Lung microvascular endothelial cell (primary cell): ENCODE results near the gene ZNF766. TPM values are rescaled to one million over a fixed set of nuclear protein-coding genes. Genes with fewer than 3 reads are reported as not detected.

ENCODE experiments used
- total RNA-seq: library from RNA; depleted of rRNA; stranded (reverse); fragments of >200 nt; gene quantifications from 2 replicates; pipeline ENCODE4 v1.2.1, GENCODE V29; 2014

Gene ZNF766
- total RNA-seq, 1 donor from 2014 or later, result 8.7 TPM

Other genes starting within 250 kb of the ZNF766 start
- gene ZNF614, start 241.2 kb upstream of the ZNF766 start, total RNA-seq, result 7.0 and 7.5 TPM in 2 replicates
- gene ZNF432, start 220.7 kb upstream of the ZNF766 start, total RNA-seq, result 3.5 and 5.2 TPM in 2 replicates
- gene ZNF841, start 173.8 kb upstream of the ZNF766 start, total RNA-seq, result 6.1 and 12.9 TPM in 2 replicates
- gene ZNF616, start 129.6 kb upstream of the ZNF766 start, total RNA-seq, result 5.0 and 5.6 TPM in 2 replicates
- gene ZNF836, start 98.0 kb upstream of the ZNF766 start, total RNA-seq, result 6.1 and 7.7 TPM in 2 replicates
- gene PPP2R1A, start 79.5 kb upstream of the ZNF766 start, total RNA-seq, result 85.4 and 89.1 TPM in 2 replicates
- 2.4 and 2.6 TPM in 2 replicates for gene ZNF480, start 27.6 kb downstream of the ZNF766 start, total RNA-seq
- gene ZNF610, start 66.7 kb downstream of the ZNF766 start, total RNA-seq, result 2.2 and 2.8 TPM in 2 replicates
- gene ZNF880, start 100.3 kb downstream of the ZNF766 start, total RNA-seq, result 17.9 and 20.0 TPM in 2 replicates
- gene ZNF528, start 128.3 kb downstream of the ZNF766 start, total RNA-seq, result 8.1 and 9.4 TPM in 2 replicates
- not detected in 2 replicates for gene ZNF534, start 159.6 kb downstream of the ZNF766 start, total RNA-seq
- gene ZNF578, start 184.0 kb downstream of the ZNF766 start, total RNA-seq, result 1.2 and 2.0 TPM in 2 replicates